HG02763 (cell line): ENCODE results near the gene BLVRB.

Source experiments
- ATAC-seq: cut with Tn5 transposase; IDR thresholded peaks from one replicate; pipeline ENCODE4 v1.9.1; 2021; ENCODE audit warnings: mild to moderate bottlenecking, moderate library complexity; ENCODE audit not compliant: unreplicated experiment

The BLVRB gene

GRCh38 chr19:40424637-40425449 is 40.7 kb downstream of the BLVRB start:
- ATAC-seq: no peak

- ATAC-seq: no peak
Measured at GRCh38 chr19:40423938-40424337, 41.6 kb downstream of the BLVRB start.

- no peak for ATAC-seq
Measured at GRCh38 chr19:40422748-40423566, 42.6 kb downstream of the BLVRB start.

- no peak for ATAC-seq
Measured at GRCh38 chr19:40421993-40422747, 43.4 kb downstream of the BLVRB start.

GRCh38 chr19:40420766-40421765 is 44.5 kb downstream of the BLVRB start:
- ATAC-seq: peak; percentile 34

- ATAC-seq: no peak
Measured at GRCh38 chr19:40420451-40420765, 45.1 kb downstream of the BLVRB start.

GRCh38 chr19:40419780-40420179 is 45.8 kb downstream of the BLVRB start:
- no peak for ATAC-seq

- ATAC-seq: no peak
Measured at GRCh38 chr19:40419066-40419612, 46.4 kb downstream of the BLVRB start.

GRCh38 chr19:40418040-40418439 is 47.5 kb downstream of the BLVRB start:
- ATAC-seq: no peak

- ATAC-seq: no peak
Measured at GRCh38 chr19:40417643-40417981, 47.9 kb downstream of the BLVRB start.

GRCh38 chr19:40416918-40417642 is 48.5 kb downstream of the BLVRB start:
- no peak for ATAC-seq

GRCh38 chr19:40415768-40416167 is 49.8 kb downstream of the BLVRB start:
- ATAC-seq: no peak

GRCh38 chr19:40414542-40415535 is 50.7 kb downstream of the BLVRB start:
- no peak for ATAC-seq

- ATAC-seq: no peak
Measured at GRCh38 chr19:40413291-40413845, 52.2 kb downstream of the BLVRB start, which contains the start of gene PRX. PRX (minus strand) TSS chr19:40413378; CDS start chr19:40407932, 5,446 bp downstream.

GRCh38 chr19:40412866-40413265 is 52.7 kb downstream of the BLVRB start:
- ATAC-seq: no peak

- no peak for ATAC-seq
Measured at GRCh38 chr19:40411958-40412499, 53.5 kb downstream of the BLVRB start.

- ATAC-seq: no peak
Measured at GRCh38 chr19:40411125-40411842, 54.3 kb downstream of the BLVRB start.
